ENCODE results near the gene CRAMP1.

- TF ChIP-seq CTCF (IDR thresholded peaks at IDR 0.05; ENCODE audit: extremely low read depth in 1 of 2, insufficient read depth in 1 of 2, low read depth in 1 of 2, low read length in 2 of 2): no peak
- no peak for TF ChIP-seq FOS (IDR thresholded peaks at IDR 0.05; ENCODE audit: borderline replicate concordance, insufficient read depth, low read length)
- no peak for TF ChIP-seq EZH2 (IDR thresholded peaks at IDR 0.05; ENCODE audit: borderline replicate concordance, low read depth, low read length, severe bottlenecking)
- TF ChIP-seq POLR2AphosphoS5 (IDR thresholded peaks at IDR 0.05; ENCODE audit: insufficient read depth, low read depth, low read length): no peak
- TF ChIP-seq POLR2A (IDR thresholded peaks at IDR 0.05; ENCODE audit: low read depth, low read length): no peak
- TF ChIP-seq MAX (IDR thresholded peaks at IDR 0.05; ENCODE audit: insufficient read depth, insufficient read length): no peak
- TF ChIP-seq JUN (IDR thresholded peaks at IDR 0.05; ENCODE audit: borderline replicate concordance, insufficient read depth, insufficient read length, low read depth): no peak
- no peak for TF ChIP-seq MYC (IDR thresholded peaks at IDR 0.05; ENCODE audit: low read depth, low read length)
- no peak for TF ChIP-seq GATA2 (IDR thresholded peaks at IDR 0.05; ENCODE audit: insufficient read depth, insufficient read length, low read depth, low read length)
Measured at GRCh38 chr16:1642753-1643152, 30.6 kb downstream of the CRAMP1 start.
